HG02798 (cell line): ENCODE results near the gene RNASEH1.
A peak's percentile ranks its signal among the peaks of the same experiment; 100 is the strongest.

Source experiments
- ATAC-seq: cut with Tn5 transposase; IDR thresholded peaks from one replicate; pipeline ENCODE4 v1.9.1; 2021; ENCODE audit warnings: mild to moderate bottlenecking; ENCODE audit not compliant: unreplicated experiment, poor library complexity

Gene RNASEH1

GRCh38 chr2:3565117-3565516 is 7.0 kb upstream of the RNASEH1 start:
- ATAC-seq = no peak

GRCh38 chr2:3563521-3563976 is 5.4 kb upstream of the RNASEH1 start:
- peak; percentile 63 for ATAC-seq

- ATAC-seq = peak; percentile 27
Measured at GRCh38 chr2:3557639-3558204, 411 bp downstream of the RNASEH1 start.

- ATAC-seq = no peak
Measured at GRCh38 chr2:3553946-3554345, 4.2 kb downstream of the RNASEH1 start.

- no peak for ATAC-seq
Measured at GRCh38 chr2:3547915-3548314, 10.2 kb downstream of the RNASEH1 start.

GRCh38 chr2:3545788-3546478 is 12.2 kb downstream of the RNASEH1 start:
- ATAC-seq = no peak

- ATAC-seq = no peak
Measured at GRCh38 chr2:3543023-3543683, 15.0 kb downstream of the RNASEH1 start.

- no peak for ATAC-seq
Measured at GRCh38 chr2:3542107-3542506, 16.0 kb downstream of the RNASEH1 start.

- ATAC-seq = no peak
Measured at GRCh38 chr2:3539836-3540235, 18.3 kb downstream of the RNASEH1 start.

GRCh38 chr2:3536682-3537632 is 21.2 kb downstream of the RNASEH1 start:
- ATAC-seq = no peak

- ATAC-seq = no peak
Measured at GRCh38 chr2:3535794-3536681, 22.1 kb downstream of the RNASEH1 start.

- ATAC-seq = no peak
Measured at GRCh38 chr2:3535467-3535793, 22.7 kb downstream of the RNASEH1 start.

GRCh38 chr2:3534251-3534814 is 23.8 kb downstream of the RNASEH1 start:
- ATAC-seq = no peak

- no peak for ATAC-seq
Measured at GRCh38 chr2:3533836-3534235, 24.3 kb downstream of the RNASEH1 start.

- no peak for ATAC-seq
Measured at GRCh38 chr2:3532941-3533340, 25.2 kb downstream of the RNASEH1 start.

GRCh38 chr2:3529316-3530025 is 28.7 kb downstream of the RNASEH1 start:
- ATAC-seq = no peak

- no peak for ATAC-seq
Measured at GRCh38 chr2:3527886-3528785, 30.0 kb downstream of the RNASEH1 start.

GRCh38 chr2:3526871-3527270 is 31.3 kb downstream of the RNASEH1 start:
- ATAC-seq = no peak
